ENCODE data around the gene PARN. TPM values are rescaled to one million over a fixed set of nuclear protein-coding genes. Genes with fewer than 3 reads are reported as not detected.

Gene PARN
- polyA plus RNA-seq, 3 donors = 18.4 to 24.4 (median 19.1) TPM

- peaks cover 4% of the 10 kb centered on the region for H4K20me1 ChIP-seq (ENCODE audit: insufficient read depth, low read length)
- H3K27ac ChIP-seq (ENCODE audit: low read depth in 1 of 2, low read length in 2 of 2) = no peak overlapping the region
- intact Hi-C loops (cut with micrococcal nuclease) = no loop called here
- no peak for TF ChIP-seq CTCF (IDR thresholded peaks at IDR 0.05)
- no peaks in the 10 kb centered on the region for H3K79me2 ChIP-seq (ENCODE audit: insufficient read depth, low read length)
- peaks cover 5 to 9% of the 10 kb centered on the region in 2 donors for H3K4me1 ChIP-seq (ENCODE audit: control insufficient read depth in 1 of 2, insufficient read depth in 2 of 2, low read length in 2 of 2)
- peak overlapping the region in 3 of 7 donors; percentile 20 to 38 (median 21) for H3K27ac Mint-ChIP-seq
- H3K4me3 Mint-ChIP-seq = no peak overlapping the region
- WGBS (ENCODE audit: insufficient coverage) = 69% methylated on average over 8 of the region's 11 CpGs
- no peaks in the 10 kb centered on the region for H3K27me3 ChIP-seq (ENCODE audit: control insufficient read depth in 2 of 2, insufficient read depth in 2 of 2, low read length in 2 of 2)
- H3K4me2 ChIP-seq (replicated peaks; ENCODE audit: extremely low read depth, low read length, poor library complexity, severe bottlenecking) = no peak overlapping the region
- no peak overlapping the region for H2AFZ ChIP-seq (ENCODE audit: insufficient read depth, low read depth, low read length, poor library complexity, severe bottlenecking)
- H3K36me3 Mint-ChIP-seq = peaks cover 26 to 28% of the 10 kb centered on the region in 2 donors
- no peaks in the 10 kb centered on the region for H3K9me3 Mint-ChIP-seq
- no peak for DNase-seq
- peaks cover 13% of the 10 kb centered on the region for H3K4me1 Mint-ChIP-seq
- H3K9ac ChIP-seq (ENCODE audit: insufficient read depth, low read length, poor library complexity, severe bottlenecking) = no peak overlapping the region
- H3K36me3 ChIP-seq (replicated peaks in 1 of 2; ENCODE audit: control insufficient read depth in 1 of 2, insufficient read depth in 2 of 2, low read length in 2 of 2) = peaks cover 0 to 12% of the 10 kb centered on the region in 2 donors
- H3K27me3 Mint-ChIP-seq (ENCODE audit: low read depth in 3 of 3) = peaks cover 0 to 1% (median 0%) of the 10 kb centered on the region in 3 donors
- H3K4me3 ChIP-seq (replicated peaks in 1 of 3; ENCODE audit: low read depth in 2 of 3, low read length in 3 of 3) = no peak overlapping the region
- no peaks in the 10 kb centered on the region for H3K9me3 ChIP-seq (replicated peaks in 1 of 2; ENCODE audit: control insufficient read depth in 1 of 2, insufficient read depth in 1 of 2, low read length in 2 of 2)
Measured at GRCh38 chr16:14491861-14492529, 138.1 kb downstream of the PARN start.

GRCh38 chr16:14490235-14490634 is 139.8 kb downstream of the PARN start:
- intact Hi-C loops (cut with micrococcal nuclease) = no loop called here
- Histone ChIP-seq H3K9ac (ENCODE audit: insufficient read depth, low read length, poor library complexity, severe bottlenecking) (no peak overlapping the region), H3K9me3 (replicated peaks in 1 of 2; ENCODE audit: control insufficient read depth in 1 of 2, insufficient read depth in 1 of 2, low read length in 2 of 2) (no peaks in the 10 kb centered on the region), H3K4me1 (ENCODE audit: control insufficient read depth in 1 of 2, insufficient read depth in 2 of 2, low read length in 2 of 2) (peaks cover 11 to 15% of the 10 kb centered on the region in 2 donors), H2AFZ (ENCODE audit: insufficient read depth, low read depth, low read length, poor library complexity, severe bottlenecking) (no peak overlapping the region), H4K20me1 (ENCODE audit: insufficient read depth, low read length) (peaks cover 4% of the 10 kb centered on the region), H3K27me3 (ENCODE audit: control insufficient read depth in 2 of 2, insufficient read depth in 2 of 2, low read length in 2 of 2) (no peaks in the 10 kb centered on the region), H3K79me2 (ENCODE audit: insufficient read depth, low read length) (no peaks in the 10 kb centered on the region), H3K4me3 (replicated peaks in 1 of 3; ENCODE audit: low read depth in 2 of 3, low read length in 3 of 3) (no peak overlapping the region), H3K27ac (ENCODE audit: low read depth in 1 of 2, low read length in 2 of 2) (no peak overlapping the region), H3K4me2 (replicated peaks; ENCODE audit: extremely low read depth, low read length, poor library complexity, severe bottlenecking) (no peak overlapping the region), H3K36me3 (replicated peaks in 1 of 2; ENCODE audit: control insufficient read depth in 1 of 2, insufficient read depth in 2 of 2, low read length in 2 of 2) (peaks cover 0 to 10% of the 10 kb centered on the region in 2 donors)
- no peak for TF ChIP-seq CTCF (IDR thresholded peaks at IDR 0.05)
- no peaks in the 10 kb centered on the region for H3K9me3 Mint-ChIP-seq
- DNase-seq = no peak
- no peak overlapping the region for H3K27ac Mint-ChIP-seq
- no peak overlapping the region for H3K4me3 Mint-ChIP-seq
- peaks cover 0 to 1% (median 0%) of the 10 kb centered on the region in 3 donors for H3K27me3 Mint-ChIP-seq (ENCODE audit: low read depth in 3 of 3)
- H3K36me3 Mint-ChIP-seq = peaks cover 18 to 22% of the 10 kb centered on the region in 2 donors
- WGBS (ENCODE audit: insufficient coverage) = 90% methylated on average over 2 of the region's 4 CpGs
- H3K4me1 Mint-ChIP-seq = peaks cover 20% of the 10 kb centered on the region

All from CD14-positive monocyte (primary cell).